Left lobe of liver (tissue), 2 donors: Measurements from ENCODE around the gene PAK6. TPM values are rescaled to one million over a fixed set of nuclear protein-coding genes. Genes with fewer than 3 reads are reported as not detected.

Experiments
- ATAC-seq: fragments of 200-7000 bp; cut with Tn5 transposase; one replicate; pipeline ENCODE4 v1.9.1; 2020; ENCODE audit warnings: mild to moderate bottlenecking, moderate library complexity
- DNase-seq: peaks from one replicate; pipeline ENCODE4 v3.0.0-alpha.2; 2020; ENCODE audit warnings: low spot score
- total RNA-seq: library from RNA; stranded (reverse); gene quantifications from one replicate; pipeline ENCODE4 v1.2.1, GENCODE V29; 2021
- donor health status: DM: no; HTN: no; CAD: no; lungs with moderate emphysema.
- donor health status: DM: no; HTN: yes; CAD: no.

PAK6 gene
- total RNA-seq, 1 donor from 2014 or later: not detected

- ATAC-seq (no peak), DNase-seq (no peak)
Measured at GRCh38 chr15:40241269-40242212, 2.7 kb downstream of the PAK6 start.

- no peak for DNase-seq
- ATAC-seq: no peak
Measured at GRCh38 chr15:40242213-40242599, 3.3 kb downstream of the PAK6 start.

GRCh38 chr15:40242601-40243000 is 3.7 kb downstream of the PAK6 start:
- ATAC-seq (no peak), DNase-seq (no peak)

DNA sequence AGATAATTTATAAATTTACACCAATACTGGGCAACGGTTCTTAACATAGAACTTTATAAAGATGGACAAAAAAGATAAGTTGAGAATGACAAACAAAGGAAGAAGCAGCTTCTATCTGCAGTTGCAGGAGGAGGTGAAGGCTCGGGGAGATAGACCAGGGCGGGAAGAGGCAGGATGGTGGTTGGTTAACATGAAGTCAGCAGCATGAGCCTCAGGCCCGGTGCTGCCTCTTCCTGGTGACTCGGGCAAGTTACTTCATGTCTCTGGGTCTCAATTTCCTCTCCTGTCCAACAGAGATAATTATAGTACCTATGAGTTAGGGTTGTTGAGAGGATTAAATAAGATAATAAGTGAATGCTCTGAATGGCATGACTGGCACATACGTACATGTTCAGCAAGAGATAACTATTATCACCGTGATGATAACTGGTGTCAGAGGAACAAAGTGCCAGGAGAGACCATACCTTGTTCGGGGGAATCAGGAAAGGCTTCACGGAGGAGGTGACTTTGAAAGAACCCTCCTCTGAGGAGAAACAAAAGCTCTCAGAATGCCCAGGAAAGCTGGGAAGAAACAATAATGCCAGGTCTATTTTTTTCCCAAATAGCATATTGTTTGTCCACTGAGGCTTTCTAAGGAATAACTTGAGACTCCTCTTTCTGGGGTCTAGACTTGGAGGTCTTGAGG is 4.4 kb downstream of the PAK6 start:
- DNase-seq (no peak), ATAC-seq (no peak)

DNA sequence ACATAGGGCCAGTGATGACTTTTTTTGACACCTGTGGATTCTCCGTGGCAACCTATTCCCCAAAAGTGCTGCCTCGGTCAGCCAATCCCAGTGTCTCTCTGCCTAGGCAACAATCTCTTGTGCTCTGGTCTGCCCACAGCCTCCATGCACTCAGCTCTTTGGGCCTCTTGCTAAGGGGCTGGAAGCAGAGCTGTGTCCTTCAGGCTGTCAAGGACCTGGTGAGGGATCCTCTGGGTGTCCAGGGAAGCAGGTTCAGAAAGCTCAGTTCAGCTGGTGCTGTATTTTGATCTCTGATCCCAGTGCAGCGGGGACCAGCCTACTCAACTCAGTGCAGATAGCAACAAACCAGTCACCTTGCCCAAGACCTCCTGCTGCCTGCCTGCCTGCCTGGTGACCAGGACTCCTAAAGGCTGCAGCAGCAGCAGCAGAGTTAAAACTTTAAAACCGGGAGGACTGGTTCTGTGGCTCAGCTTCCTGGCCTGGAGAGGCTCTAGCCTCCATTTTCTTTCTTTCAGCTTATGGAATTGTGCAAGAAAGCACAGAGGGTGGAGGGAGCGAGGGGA is 6.2 kb downstream of the PAK6 start:
- ATAC-seq (no peak), DNase-seq (no peak)

- DNase-seq (no peak), ATAC-seq (no peak)
Measured at GRCh38 chr15:40245666-40246450, 7.0 kb downstream of the PAK6 start.

DNA sequence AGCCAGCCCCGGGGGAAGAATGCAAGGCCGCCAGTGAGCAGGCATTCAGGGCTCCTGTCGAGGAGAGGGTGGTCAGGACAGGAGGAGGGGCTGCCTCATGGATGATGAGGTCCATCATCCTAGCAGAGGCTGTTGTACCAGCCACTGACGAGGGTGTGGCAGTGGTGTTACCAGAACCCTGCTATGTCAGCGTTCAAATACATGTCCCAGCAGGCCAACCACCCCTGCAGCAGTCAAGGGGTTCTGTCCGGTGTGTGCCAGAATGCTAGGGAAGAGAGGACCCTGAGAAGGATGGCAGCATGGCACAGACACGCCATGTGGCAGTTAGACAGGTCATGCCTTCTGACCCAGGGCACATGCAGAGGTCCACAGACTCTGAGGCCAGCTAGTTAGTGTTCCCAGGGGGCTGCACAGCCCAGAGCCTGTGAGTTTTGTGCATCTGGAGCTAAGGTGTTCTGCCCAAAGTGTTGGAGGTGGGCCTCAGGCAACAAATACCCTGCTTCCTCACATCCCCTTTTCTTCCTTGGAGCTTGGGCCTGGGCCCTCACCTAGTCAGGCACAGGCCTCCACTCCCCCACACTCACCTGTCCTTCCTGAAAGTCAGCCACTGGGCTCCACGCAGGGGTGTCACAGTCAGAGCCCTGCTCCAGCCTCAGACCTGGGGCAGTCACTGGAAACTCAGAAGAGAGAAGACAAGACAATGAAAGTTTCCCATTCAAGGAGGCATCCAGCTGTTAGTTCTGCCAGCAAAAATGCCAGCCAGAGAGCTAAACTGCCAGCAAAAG is 7.8 kb downstream of the PAK6 start:
- no peak for DNase-seq

DNA sequence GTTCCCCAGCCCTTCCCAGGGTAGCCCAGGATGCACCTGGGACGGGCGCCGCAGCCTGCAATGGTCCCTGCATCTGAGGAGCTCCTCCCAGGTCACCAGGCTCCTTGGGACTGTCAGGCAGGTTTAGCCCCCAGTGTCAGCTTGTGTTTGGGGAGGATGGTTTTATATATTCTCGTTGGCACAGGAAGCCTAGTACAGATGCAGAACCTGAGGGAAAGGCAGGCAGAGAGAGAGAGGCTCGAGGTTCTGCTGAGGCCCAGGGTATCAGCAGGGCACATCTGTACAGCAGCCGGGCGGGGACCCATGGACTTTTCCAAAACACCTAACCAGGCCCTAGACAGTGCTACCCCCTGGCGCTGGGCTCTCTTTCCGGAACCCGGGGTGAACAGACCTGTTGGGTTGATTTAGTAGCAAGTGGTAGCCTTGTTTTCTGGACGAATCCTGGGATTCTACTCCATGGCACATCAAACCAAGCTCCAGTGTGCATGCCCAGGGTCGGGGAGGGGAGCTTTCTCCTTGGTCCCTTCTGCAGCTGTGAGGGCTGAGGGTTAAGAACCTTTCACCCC is 8.6 kb downstream of the PAK6 start:
- DNase-seq: no peak

More for the DNA sequence above, 7.8 kb downstream of the PAK6 start:
- no peak for ATAC-seq

GRCh38 chr15:40248006-40248783 is 9.3 kb downstream of the PAK6 start:
- ATAC-seq (no peak), DNase-seq (no peak)

More for the DNA sequence above, 8.6 kb downstream of the PAK6 start:
- no peak for ATAC-seq

- DNase-seq (no peak), ATAC-seq (no peak)
Measured at GRCh38 chr15:40249477-40250303, 10.8 kb downstream of the PAK6 start.

- DNase-seq (no peak), ATAC-seq (no peak)
Measured at GRCh38 chr15:40250304-40250656, 11.4 kb downstream of the PAK6 start.

GRCh38 chr15:40250771-40251483 is 12.1 kb downstream of the PAK6 start:
- DNase-seq (no peak), ATAC-seq (no peak)

DNA sequence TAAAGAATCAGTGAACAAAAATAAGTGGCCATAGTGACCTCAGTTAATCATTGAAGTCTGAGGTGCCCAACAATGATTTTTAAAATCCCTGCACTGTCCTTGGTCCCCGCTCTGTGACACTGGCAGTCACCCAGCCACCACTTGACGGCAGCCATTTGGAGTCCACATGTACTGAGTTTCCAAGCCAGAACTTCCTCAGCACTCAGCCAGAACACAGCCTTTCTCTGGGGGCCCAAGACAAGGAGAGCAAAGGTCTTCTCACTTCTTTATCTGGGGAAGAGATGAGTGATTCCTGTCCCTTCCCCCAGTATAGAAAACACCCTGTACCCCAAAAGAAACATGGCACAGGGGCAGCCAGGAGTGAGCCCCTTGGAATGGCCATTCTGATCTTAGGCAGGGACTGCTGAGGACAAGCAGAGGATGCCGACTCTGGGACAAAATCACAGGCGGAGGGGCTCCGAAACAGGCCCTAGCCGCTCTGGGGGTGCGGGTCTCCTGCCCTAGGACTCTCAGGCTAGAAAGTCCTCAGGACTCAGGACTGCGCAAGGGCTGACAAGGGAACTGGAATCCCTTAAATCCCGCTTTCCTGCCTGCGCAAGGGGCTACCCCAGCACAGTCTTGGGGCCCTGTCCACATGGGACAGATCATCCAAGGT is 12.8 kb downstream of the PAK6 start:
- no peak for ATAC-seq
- DNase-seq: no peak

GRCh38 chr15:40252141-40252437 is 13.2 kb downstream of the PAK6 start:
- DNase-seq: no peak
- ATAC-seq: peak; percentile 17

GRCh38 chr15:40252438-40253166 is 13.7 kb downstream of the PAK6 start:
- no peak for DNase-seq
- ATAC-seq: peak; percentile 74

DNA sequence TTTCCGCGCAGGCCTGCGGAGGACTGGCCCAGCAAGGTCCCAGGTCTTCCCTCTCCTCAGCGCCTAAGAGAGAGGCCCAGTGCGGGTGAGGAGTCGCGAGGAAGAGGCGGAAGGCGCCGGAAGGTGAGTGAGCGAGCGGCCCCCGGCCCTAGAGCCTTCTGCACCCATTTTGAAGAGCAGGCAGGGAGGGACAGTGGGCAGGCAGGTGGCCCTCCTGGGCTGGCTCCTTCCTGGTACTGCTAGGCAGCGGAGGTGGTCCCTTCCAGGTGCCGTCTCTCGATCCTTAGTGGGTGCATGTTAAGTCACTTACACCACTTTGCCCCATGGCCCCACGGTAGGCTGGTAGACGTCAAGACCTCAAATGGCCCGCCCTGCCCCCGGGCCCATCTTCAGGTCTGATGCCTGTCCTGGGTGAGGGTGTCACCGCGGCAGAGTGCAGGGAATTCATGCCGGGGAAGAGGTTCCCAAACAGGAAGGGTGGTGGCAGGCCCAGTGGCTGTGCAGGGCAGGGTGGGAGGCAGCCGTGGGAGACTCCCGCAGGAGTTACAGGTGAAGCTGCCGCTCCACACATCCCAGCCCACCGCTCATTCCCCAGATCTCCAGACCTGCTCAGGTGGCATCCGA is 14.4 kb downstream of the PAK6 start:
- DNase-seq (no peak), ATAC-seq (no peak)
